ENCODE measurements around the gene ZMYND19. TPM values are rescaled to one million over a fixed set of nuclear protein-coding genes. Genes with fewer than 3 reads are reported as not detected.

Gene ZMYND19
- total RNA-seq, 1 donor from 2014 or later = 71.9 TPM

DNA sequence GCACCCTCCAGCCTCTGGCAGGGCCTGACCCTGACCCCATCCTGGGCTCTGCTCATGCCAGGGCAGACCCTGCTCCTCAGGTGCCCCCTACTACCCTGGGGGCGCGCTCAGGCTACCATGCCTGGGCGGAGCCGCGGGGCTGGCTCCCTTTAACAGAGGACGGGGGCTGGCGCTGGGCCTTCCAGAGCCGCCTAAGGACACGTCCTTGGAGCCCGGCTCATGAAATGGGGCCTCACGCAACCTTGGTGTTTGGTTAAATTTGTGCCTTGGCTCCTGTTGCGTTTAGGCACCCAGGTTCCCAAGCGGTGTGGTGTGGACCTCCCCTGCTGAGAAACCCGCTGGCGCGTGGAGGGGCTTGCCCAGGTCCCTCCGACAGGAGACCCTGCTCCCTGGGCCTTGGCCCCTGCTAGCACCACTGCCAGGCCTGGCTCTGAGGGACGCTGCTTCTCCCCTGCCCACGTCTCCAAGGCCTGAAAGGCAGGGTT is 25.1 kb upstream of the ZMYND19 start:
- H3K4me1 Mint-ChIP-seq = peaks cover 20% of the 10 kb centered on the region

DNA sequence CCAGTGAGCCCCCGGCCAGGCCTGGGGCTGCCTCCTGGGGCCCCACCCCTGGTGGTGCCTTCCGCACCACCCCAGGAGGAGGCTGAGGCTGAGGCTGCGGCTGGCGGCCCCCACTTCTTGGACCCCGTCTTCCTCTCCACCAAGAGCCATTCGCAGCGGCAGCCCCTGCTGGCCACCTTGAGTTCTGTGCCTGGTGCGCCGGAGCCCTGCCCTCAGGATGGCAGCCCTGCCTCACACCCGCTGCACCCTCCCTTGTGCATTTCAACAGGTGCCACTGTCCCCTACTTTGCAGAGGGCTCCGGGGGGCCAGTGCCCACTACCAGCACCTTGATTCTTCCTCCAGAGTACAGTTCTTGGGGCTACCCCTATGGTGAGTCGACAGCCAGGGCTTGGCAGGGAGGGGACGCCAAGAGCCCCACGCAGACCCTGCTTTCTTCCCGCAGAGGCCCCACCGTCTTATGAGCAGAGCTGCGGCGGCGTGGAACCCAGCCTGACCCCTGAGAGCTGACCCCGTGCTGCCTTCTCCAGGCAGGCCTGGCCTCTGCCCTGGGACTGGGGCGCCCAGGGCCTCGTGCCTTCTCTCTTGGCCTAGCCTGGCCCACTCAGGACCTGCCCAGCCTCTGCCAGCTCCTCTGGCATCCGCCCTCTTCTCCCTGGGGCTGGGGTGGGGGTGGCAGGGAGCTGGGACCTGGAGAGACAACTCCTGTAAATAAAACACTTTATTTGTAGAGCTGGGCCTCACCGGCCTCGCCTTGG is 24.5 kb upstream of the ZMYND19 start:
- H3K27ac Mint-ChIP-seq (ENCODE audit: unreplicated experiment) = no peak overlapping the region
- H3K9me3 Mint-ChIP-seq = no peaks in the 10 kb centered on the region
- no peaks in the 10 kb centered on the region for H3K36me3 Mint-ChIP-seq (ENCODE audit: low read depth)
- no peak for DNase-seq (ENCODE audit: low read depth, low spot score)
- H3K4me3 Mint-ChIP-seq = no peak overlapping the region
- TF ChIP-seq, protein P1, sequence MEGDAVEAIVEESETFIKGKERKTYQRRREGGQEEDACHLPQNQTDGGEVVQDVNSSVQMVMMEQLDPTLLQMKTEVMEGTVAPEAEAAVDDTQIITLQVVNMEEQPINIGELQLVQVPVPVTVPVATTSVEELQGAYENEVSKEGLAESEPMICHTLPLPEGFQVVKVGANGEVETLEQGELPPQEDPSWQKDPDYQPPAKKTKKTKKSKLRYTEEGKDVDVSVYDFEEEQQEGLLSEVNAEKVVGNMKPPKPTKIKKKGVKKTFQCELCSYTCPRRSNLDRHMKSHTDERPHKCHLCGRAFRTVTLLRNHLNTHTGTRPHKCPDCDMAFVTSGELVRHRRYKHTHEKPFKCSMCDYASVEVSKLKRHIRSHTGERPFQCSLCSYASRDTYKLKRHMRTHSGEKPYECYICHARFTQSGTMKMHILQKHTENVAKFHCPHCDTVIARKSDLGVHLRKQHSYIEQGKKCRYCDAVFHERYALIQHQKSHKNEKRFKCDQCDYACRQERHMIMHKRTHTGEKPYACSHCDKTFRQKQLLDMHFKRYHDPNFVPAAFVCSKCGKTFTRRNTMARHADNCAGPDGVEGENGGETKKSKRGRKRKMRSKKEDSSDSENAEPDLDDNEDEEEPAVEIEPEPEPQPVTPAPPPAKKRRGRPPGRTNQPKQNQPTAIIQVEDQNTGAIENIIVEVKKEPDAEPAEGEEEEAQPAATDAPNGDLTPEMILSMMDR (conservative IDR thresholded peaks at IDR 0.05) = peak; percentile 22
- peaks cover 13% of the 10 kb centered on the region for H3K4me1 Mint-ChIP-seq
- H3K27me3 Mint-ChIP-seq (ENCODE audit: low read depth) = no peaks in the 10 kb centered on the region

More for the DNA sequence above, 25.1 kb upstream of the ZMYND19 start:
- peak overlapping the region; percentile 61 for H3K4me3 Mint-ChIP-seq
- H3K27me3 Mint-ChIP-seq (ENCODE audit: low read depth) = no peaks in the 10 kb centered on the region
- no peaks in the 10 kb centered on the region for H3K9me3 Mint-ChIP-seq
- TF ChIP-seq, protein P1 (conservative IDR thresholded peaks at IDR 0.05) = no peak
- no peaks in the 10 kb centered on the region for H3K36me3 Mint-ChIP-seq (ENCODE audit: low read depth)
- no peak overlapping the region for H3K27ac Mint-ChIP-seq (ENCODE audit: unreplicated experiment)
- DNase-seq (ENCODE audit: low read depth, low spot score) = no peak

DNA sequence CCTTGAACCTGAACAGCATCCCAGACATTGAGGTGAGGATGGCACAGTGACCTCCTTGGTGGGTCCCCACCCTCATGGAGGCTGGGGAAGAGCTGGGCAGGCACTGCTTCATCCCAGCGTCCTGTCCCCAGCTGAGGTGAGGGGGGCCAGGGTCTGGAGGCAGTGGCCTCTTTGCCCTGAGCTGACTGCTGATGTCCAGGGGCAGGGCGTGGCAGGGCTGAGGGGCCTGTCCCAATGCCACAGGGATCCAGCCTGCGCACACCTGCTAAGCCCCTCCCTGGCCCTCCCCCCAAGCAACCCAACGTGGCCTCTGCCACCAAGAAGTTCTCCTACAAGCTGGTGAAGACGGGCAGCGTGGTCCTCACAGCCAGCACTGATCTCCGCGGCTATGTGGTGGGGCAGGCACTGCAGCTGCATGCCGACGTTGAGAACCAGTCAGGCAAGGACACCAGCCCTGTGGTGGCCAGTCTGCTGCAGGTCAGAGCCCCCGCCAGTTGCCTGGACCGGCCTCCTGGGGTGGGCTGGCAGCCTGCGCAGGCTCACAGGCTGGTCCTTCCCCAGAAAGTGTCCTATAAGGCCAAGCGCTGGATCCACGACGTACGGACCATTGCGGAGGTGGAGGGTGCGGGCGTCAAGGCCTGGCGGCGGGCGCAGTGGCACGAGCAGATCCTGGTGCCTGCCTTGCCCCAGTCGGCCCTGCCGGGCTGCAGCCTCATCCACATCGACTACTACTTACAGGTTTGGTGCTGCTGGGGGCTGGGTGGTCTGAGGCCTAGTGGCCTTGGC is 23.6 kb upstream of the ZMYND19 start:
- Mint-ChIP-seq H3K4me1 (peaks cover 9% of the 10 kb centered on the region), H3K27me3 (ENCODE audit: low read depth) (no peaks in the 10 kb centered on the region), H3K27ac (ENCODE audit: unreplicated experiment) (no peak overlapping the region), H3K4me3 (no peak overlapping the region), H3K36me3 (ENCODE audit: low read depth) (no peaks in the 10 kb centered on the region), H3K9me3 (no peaks in the 10 kb centered on the region)
- no peak for DNase-seq (ENCODE audit: low read depth, low spot score)
- TF ChIP-seq, protein P1 (conservative IDR thresholded peaks at IDR 0.05) = no peak

DNA sequence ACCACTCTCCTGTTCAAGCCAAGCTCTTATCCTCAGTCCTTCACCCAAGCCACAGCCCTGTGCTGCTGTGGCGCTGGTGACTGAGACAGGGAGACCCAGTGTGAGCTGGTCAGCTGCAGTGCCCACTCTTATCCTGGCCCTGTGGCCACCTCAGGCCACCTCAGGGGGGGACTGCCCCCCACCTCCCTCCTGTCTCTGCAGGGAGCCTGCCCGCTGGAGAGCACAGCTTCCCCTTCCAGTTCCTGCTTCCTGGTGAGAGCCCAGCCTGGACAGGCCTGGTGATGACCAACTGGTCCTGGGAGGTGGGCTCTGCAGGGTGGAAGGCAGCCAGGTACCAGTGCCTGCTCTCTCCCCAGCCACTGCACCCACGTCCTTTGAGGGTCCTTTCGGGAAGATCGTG is 22.9 kb upstream of the ZMYND19 start:
- Mint-ChIP-seq H3K9me3 (no peaks in the 10 kb centered on the region), H3K27ac (ENCODE audit: unreplicated experiment) (no peak overlapping the region), H3K4me1 (peaks cover 9% of the 10 kb centered on the region), H3K27me3 (ENCODE audit: low read depth) (no peaks in the 10 kb centered on the region), H3K36me3 (ENCODE audit: low read depth) (no peaks in the 10 kb centered on the region), H3K4me3 (peak overlapping the region; percentile 57)
- no peak for DNase-seq (ENCODE audit: low read depth, low spot score)
- TF ChIP-seq, protein P1 (conservative IDR thresholded peaks at IDR 0.05) = no peak

DNA sequence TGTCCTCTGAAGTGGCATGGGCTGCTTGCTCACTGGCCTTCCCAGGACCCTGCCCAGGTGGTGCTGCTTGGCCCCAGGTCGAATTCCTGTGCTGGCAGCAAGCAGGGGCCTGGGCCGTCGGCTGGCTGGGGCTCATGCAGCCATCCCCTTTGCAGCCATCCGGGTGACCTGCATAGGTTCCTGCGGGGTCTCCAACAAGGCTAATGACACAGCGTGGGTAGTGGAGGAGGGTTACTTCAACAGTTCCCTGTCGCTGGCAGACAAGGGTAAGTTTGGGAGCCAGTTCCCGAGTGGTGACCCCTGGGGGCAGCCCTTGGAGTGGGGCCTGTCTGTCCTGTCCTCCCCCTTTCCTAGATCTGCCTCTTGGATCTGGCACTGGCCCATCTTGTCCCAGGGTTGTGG is 22.4 kb upstream of the ZMYND19 start:
- DNase-seq (ENCODE audit: low read depth, low spot score) = no peak
- TF ChIP-seq, protein P1 (conservative IDR thresholded peaks at IDR 0.05) = no peak
- no peaks in the 10 kb centered on the region for H3K27me3 Mint-ChIP-seq (ENCODE audit: low read depth)
- peaks cover 6% of the 10 kb centered on the region for H3K4me1 Mint-ChIP-seq
- H3K27ac Mint-ChIP-seq (ENCODE audit: unreplicated experiment) = no peak overlapping the region
- H3K36me3 Mint-ChIP-seq (ENCODE audit: low read depth) = no peaks in the 10 kb centered on the region
- H3K4me3 Mint-ChIP-seq = peak overlapping the region; percentile 57
- H3K9me3 Mint-ChIP-seq = no peaks in the 10 kb centered on the region

All from neural crest cell (in vitro differentiated cells).